HCT116 (cell line): Measurements from ENCODE around the gene NANOG. TPM values are rescaled to one million over a fixed set of nuclear protein-coding genes. Genes with fewer than 3 reads are reported as not detected.
"Not testable (repeated sequence)": the region's sequence is repeated elsewhere in the genome, so short reads cannot be mapped to it uniquely, and the experiment has no call there.

ENCODE experiments used
- ATAC-seq: fragments of 200-7000 bp; cut with Tn5 transposase; 2 replicates; pipeline ENCODE4 v1.9.1; 2020; ENCODE audit warnings: mild to moderate bottlenecking, moderate library complexity
- BruUV-seq: library from RNA; stranded (reverse); fragments of 400-500 nt; replicated peaks from 2 replicates; lab custom pipeline; 2021; lab: Mats Ljungman, UMichigan
- CTCF ChIA-PET: fragments of 300-600 bp; sonication (Branson Sonifier 250); formaldehyde crosslinking; loops from one replicate; lab custom pipeline; 2021; ENCODE audit warnings: antibody characterized with exemption; lab: Charles Lee
- POLR2A ChIA-PET: fragments of 300-600, 350-600 bp; sonication (Branson Sonifier 250); formaldehyde crosslinking; loops from one replicate; lab custom pipeline; 2021; ENCODE audit warnings: antibody characterized with exemption; lab: Charles Lee
- RAD21 ChIA-PET, 2 experiments: fragments of 300-600 bp; sonication (Branson Sonifier 250); formaldehyde crosslinking; loops; one replicate each; lab custom pipeline; 2023; ENCODE audit warnings: low total read pairs in 2 of 2; ENCODE audit not compliant: uncharacterized antibody in 2 of 2, unreplicated experiment in 2 of 2, low non-redundant PET in 1 of 2; lab: Charles Lee
- DNase-seq: peaks from one replicate; pipeline ENCODE4 v3.0.0-alpha.2; 2010; ENCODE audit warnings: low read depth, low spot score
- H2AFZ ChIP-seq: fragments of 200-600 bp; shearing (Covaris generic), sonication (generic); 2 replicates; pipeline ENCODE4 v1.6.1; 2017; ENCODE audit warnings: low read depth, mixed run types, mixed read lengths, antibody characterized with exemption, low read length; ENCODE audit not compliant: poor library complexity, severe bottlenecking
- H3K27ac ChIP-seq: 2 replicates; pipeline ENCODE4 v1.5.1; 2012; ENCODE audit warnings: low read depth, low read length
- H3K27me3 ChIP-seq: fragments of 200-600 bp; sonication (generic); 2 replicates; pipeline ENCODE4 v1.6.1; 2016; ENCODE audit warnings: mixed run types, low read length, mixed read lengths; ENCODE audit not compliant: insufficient read depth
- H3K36me3 ChIP-seq, 2 experiments: fragments of 200-500 bp in 1 of 2; fragments of 200-600 bp in 1 of 2; sonication (Bioruptor generic) in 1 of 2; sonication (generic) in 1 of 2; 2 replicates each; pipeline versions ENCODE4 v1.5.1 to v1.6.1; 2014 to 2016; ENCODE audit warnings: low read length in 2 of 2, inconsistent platforms in 1 of 2, mixed read lengths in 1 of 2, mixed run types in 1 of 2; ENCODE audit not compliant: insufficient read depth in 2 of 2, control insufficient read depth in 1 of 2
- H3K4me1 ChIP-seq, 2 experiments: fragments of 200-600 bp in 1 of 2; sonication (generic) in 1 of 2; 2 replicates each; pipeline versions ENCODE4 v1.5.1 to v1.6.1; 2012 to 2017; ENCODE audit warnings: low read length in 2 of 2, inconsistent platforms in 1 of 2, mild to moderate bottlenecking in 1 of 2, mixed read lengths in 1 of 2, mixed run types in 1 of 2, moderate library complexity in 1 of 2; ENCODE audit not compliant: insufficient read depth in 2 of 2, control insufficient read depth in 1 of 2
- H3K4me2 ChIP-seq: fragments of 200-600 bp; sonication (generic); 2 replicates; pipeline ENCODE4 v1.6.1; 2017; ENCODE audit warnings: mixed run types, low read length, mixed read lengths
- H3K4me3 ChIP-seq, 2 experiments: fragments of 200-600 bp in 1 of 2; sonication (generic) in 1 of 2; replicated peaks in 1 of 2; 2 replicates each; pipeline ENCODE4 v1.5.1; 2011 to 2016; ENCODE audit warnings: low read length in 2 of 2, control low read depth in 1 of 2, low read depth in 1 of 2, mild to moderate bottlenecking in 1 of 2, mixed read lengths in 1 of 2, mixed run types in 1 of 2
- H3K79me2 ChIP-seq: fragments of 200-600 bp; sonication (generic); 2 replicates; pipeline ENCODE4 v1.6.1; 2017; ENCODE audit warnings: mild to moderate bottlenecking, mixed run types, low read length, moderate library complexity, mixed read lengths; ENCODE audit not compliant: insufficient read depth
- H3K9ac ChIP-seq: fragments of 200-600 bp; sonication (generic); 2 replicates; pipeline ENCODE4 v1.6.1; 2016; ENCODE audit warnings: low read length, mixed read lengths
- H3K9me2 ChIP-seq: fragments of 200-600 bp; sonication (generic), shearing (Covaris generic); 2 replicates; pipeline ENCODE4 v1.6.1; 2017; ENCODE audit warnings: mixed run types, mild to moderate bottlenecking, moderate library complexity; ENCODE audit not compliant: insufficient read depth
- H3K9me3 ChIP-seq, 2 experiments: fragments of 200-500 bp in 1 of 2; fragments of 200-600 bp in 1 of 2; sonication (Bioruptor generic) in 1 of 2; sonication (generic) in 1 of 2; 2 replicates each; pipeline ENCODE4 v1.6.1; 2014 to 2017; ENCODE audit warnings: low read length in 2 of 2, mixed read lengths in 2 of 2, inconsistent platforms in 1 of 2, low read depth in 1 of 2, mild to moderate bottlenecking in 1 of 2, mixed run types in 1 of 2, moderate library complexity in 1 of 2; ENCODE audit not compliant: control insufficient read depth in 1 of 2, insufficient read depth in 1 of 2
- H4K20me1 ChIP-seq: fragments of 200-600 bp; sonication (generic), shearing (Covaris generic); 2 replicates; pipeline ENCODE4 v1.6.1; 2017; ENCODE audit warnings: mixed run types, mild to moderate bottlenecking, moderate library complexity; ENCODE audit not compliant: insufficient read depth
- ATF3 ChIP-seq: IDR thresholded peaks from 2 replicates; pipeline ENCODE4 v1.6.1; 2012
- CEBPB ChIP-seq: IDR thresholded peaks from 2 replicates; pipeline ENCODE4 v1.6.1; 2012; ENCODE audit warnings: low read depth
- EGR1 ChIP-seq: IDR thresholded peaks from 2 replicates; pipeline ENCODE4 v1.6.1; 2012; ENCODE audit warnings: low read depth
- intact Hi-C: fragments of 100-400 bp; cut with micrococcal nuclease; formaldehyde crosslinking; loops from 2 replicates; pipeline ENCODE4 v1.10.0; 2022
- total RNA-seq: library from RNA; stranded (reverse); gene quantifications from one replicate; pipeline ENCODE4 v1.2.1, GENCODE V29; 2021; ENCODE audit not compliant: unreplicated experiment

The NANOG gene
- total RNA-seq, 1 experiment from 2014 or later = 0.22 TPM

GRCh38 chr12:7837366-7837765 lies 48.2 kb downstream of the NANOG start:
- no peaks in the 10 kb centered on the region for H3K9me3 ChIP-seq
- POLR2A ChIA-PET = no interaction called here
- no peak overlapping the region for H3K27ac ChIP-seq
- H2AFZ ChIP-seq = no peak overlapping the region
- no peak overlapping the region for H3K9ac ChIP-seq
- H3K79me2 ChIP-seq = no peaks in the 10 kb centered on the region
- H3K4me2 ChIP-seq = no peak overlapping the region
- H3K4me3 ChIP-seq = no peak overlapping the region
- H4K20me1 ChIP-seq = no peaks in the 10 kb centered on the region
- H3K27me3 ChIP-seq = no peaks in the 10 kb centered on the region
- intact Hi-C loops = no loop called here
- RAD21 ChIA-PET = no interaction called here
- no peaks in the 10 kb centered on the region for H3K36me3 ChIP-seq
- no peaks in the 10 kb centered on the region for H3K9me2 ChIP-seq
- no TSS peak for BruUV-seq
- ATAC-seq (no peak), DNase-seq (no peak)
- CTCF ChIA-PET = no interaction called here
- no peaks in the 10 kb centered on the region for H3K4me1 ChIP-seq
- TF ChIP-seq EGR1 = no peak
- no peak for TF ChIP-seq CEBPB
- no peak for TF ChIP-seq ATF3

GRCh38 chr12:7839226-7839625 lies 50.0 kb downstream of the NANOG start:
- RAD21 ChIA-PET, H3K79me2 ChIP-seq, CTCF ChIA-PET, H3K4me2 ChIP-seq, ATAC-seq, H3K9me2 ChIP-seq, H3K27ac ChIP-seq, H3K36me3 ChIP-seq, H3K9me3 ChIP-seq, H3K27me3 ChIP-seq, H2AFZ ChIP-seq, BruUV-seq, DNase-seq, H3K4me3 ChIP-seq, H3K9ac ChIP-seq, H4K20me1 ChIP-seq, H3K4me1 ChIP-seq, intact Hi-C loops: not testable (repeated sequence)
- POLR2A ChIA-PET = interaction anchor here (0.6 kb wide), 1 partner anchor 1256 kb away, joined by 3 read pairs; no protein-coding TSS in a partner anchor

- RAD21 ChIA-PET, DNase-seq, BruUV-seq, ATAC-seq, H3K9me2 ChIP-seq, H3K27me3 ChIP-seq, H3K79me2 ChIP-seq, H2AFZ ChIP-seq, H3K36me3 ChIP-seq, intact Hi-C loops, H4K20me1 ChIP-seq, H3K9ac ChIP-seq, CTCF ChIA-PET, H3K4me3 ChIP-seq, H3K4me2 ChIP-seq, H3K9me3 ChIP-seq, H3K27ac ChIP-seq, H3K4me1 ChIP-seq: not testable (repeated sequence)
- POLR2A ChIA-PET = interaction anchor here (0.6 kb wide), 1 partner anchor 1255 kb away, joined by 3 read pairs; no protein-coding TSS in a partner anchor
Measured at GRCh38 chr12:7839848-7840247, 50.6 kb downstream of the NANOG start.

- DNase-seq, CTCF ChIA-PET, H2AFZ ChIP-seq, ATAC-seq, H3K9ac ChIP-seq, H3K27me3 ChIP-seq, BruUV-seq, H3K36me3 ChIP-seq, H3K27ac ChIP-seq, H3K9me2 ChIP-seq, H3K9me3 ChIP-seq, H3K79me2 ChIP-seq, intact Hi-C loops, H3K4me2 ChIP-seq, H3K4me3 ChIP-seq, RAD21 ChIA-PET, POLR2A ChIA-PET, H3K4me1 ChIP-seq, H4K20me1 ChIP-seq: not testable (repeated sequence)
Measured at GRCh38 chr12:7842444-7842843, 53.2 kb downstream of the NANOG start.
